ENCODE measurements around the gene TVP23A. TPM values are rescaled to one million over a fixed set of nuclear protein-coding genes. Genes with fewer than 3 reads are reported as not detected.

TVP23A gene
- total and polyA plus RNA-seq, 2 donors (not counting 1 experiment from before 2014, with no cell fraction given) = 0.37 to 3.2 TPM

DNA sequence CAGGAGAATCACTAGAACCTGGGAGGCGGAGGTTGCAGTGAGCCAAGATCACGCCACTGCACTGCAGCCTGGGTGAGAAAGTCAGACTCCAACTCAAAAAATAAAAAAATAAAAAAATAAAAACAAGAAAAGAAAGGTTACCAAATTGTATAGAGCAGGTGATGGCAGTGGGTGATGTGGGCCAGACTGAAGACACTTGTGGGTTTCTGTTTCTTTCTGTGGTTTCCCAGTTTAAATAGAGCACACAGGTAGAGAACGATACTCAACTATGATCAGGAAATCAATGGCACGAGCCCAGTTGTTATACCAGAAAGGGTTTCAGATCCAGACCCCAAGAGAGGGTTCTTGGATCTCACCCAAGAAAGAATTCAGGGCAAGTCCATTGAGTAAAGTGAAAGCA lies 42.3 kb downstream of the TVP23A start:
- Mint-ChIP-seq H3K4me3 (peak overlapping the region; percentile 32), H3K27ac (no peak overlapping the region), H3K4me1 (peaks cover 37% of the 10 kb centered on the region), H3K27me3 (no peaks in the 10 kb centered on the region), H3K9me3 (ENCODE audit: insufficient read depth) (no peaks in the 10 kb centered on the region)
- ATAC-seq (ENCODE audit: low read depth) (peak; percentile 37), DNase-seq (no peak)
- Histone ChIP-seq H2AFZ (ENCODE audit: insufficient read depth, low read depth, low read length, poor library complexity, severe bottlenecking) (no peak overlapping the region), H3K4me3 (ENCODE audit: control extremely low read depth in 1 of 5, extremely low read depth in 1 of 5, insufficient read depth in 1 of 5, low read depth in 2 of 5, low read length in 4 of 5) (no peak overlapping the region), H3K27me3 (replicated peaks in 1 of 4; ENCODE audit: control extremely low read depth in 1 of 4, control insufficient read depth in 3 of 4, insufficient read depth in 4 of 4, low read length in 3 of 4) (no peaks in the 10 kb centered on the region), H4K20me1 (ENCODE audit: control insufficient read depth, insufficient read depth, low read length, poor library complexity, severe bottlenecking) (no peaks in the 10 kb centered on the region), H3K9me3 (ENCODE audit: control extremely low read depth in 1 of 3, control insufficient read depth in 2 of 3, insufficient read depth in 1 of 3, low read length in 2 of 3) (no peaks in the 10 kb centered on the region), H3K36me3 (replicated peaks in 1 of 2; ENCODE audit: control extremely low read depth in 1 of 2, control insufficient read depth in 1 of 2, extremely low read depth in 1 of 2, insufficient read depth in 2 of 2, low read length in 1 of 2) (no peaks in the 10 kb centered on the region), H3K4me2 (replicated peaks; ENCODE audit: low read depth, low read length, poor library complexity, severe bottlenecking) (peak overlapping the region; percentile 30), H3K9ac (ENCODE audit: low read length) (no peak overlapping the region), H3K4me1 (ENCODE audit: control insufficient read depth in 2 of 2, insufficient read depth in 2 of 2, low read length in 2 of 2) (peaks cover 0 to 23% of the 10 kb centered on the region in 2 donors), H3K79me2 (ENCODE audit: control insufficient read depth, insufficient read depth, low read length) (no peaks in the 10 kb centered on the region), H3K27ac (ENCODE audit: low read length in 2 of 2) (no peak overlapping the region)
- intact Hi-C loops (cut with micrococcal nuclease) = no loop called here
- 33% methylated on average over 3 of the region's 4 CpGs for WGBS (ENCODE audit: insufficient coverage)
- POLR2A ChIA-PET = no interaction called here
- CTCF ChIA-PET = interaction anchor here (0.9 kb wide), 1 partner anchor 37 kb away, joined by 3 read pairs; no protein-coding TSS in a partner anchor
- no peak for TF ChIP-seq EZH2 (IDR thresholded peaks at IDR 0.05; ENCODE audit: borderline replicate concordance, insufficient read depth, low read depth, low read length, poor library complexity, severe bottlenecking)
- TF ChIP-seq, protein P1, sequence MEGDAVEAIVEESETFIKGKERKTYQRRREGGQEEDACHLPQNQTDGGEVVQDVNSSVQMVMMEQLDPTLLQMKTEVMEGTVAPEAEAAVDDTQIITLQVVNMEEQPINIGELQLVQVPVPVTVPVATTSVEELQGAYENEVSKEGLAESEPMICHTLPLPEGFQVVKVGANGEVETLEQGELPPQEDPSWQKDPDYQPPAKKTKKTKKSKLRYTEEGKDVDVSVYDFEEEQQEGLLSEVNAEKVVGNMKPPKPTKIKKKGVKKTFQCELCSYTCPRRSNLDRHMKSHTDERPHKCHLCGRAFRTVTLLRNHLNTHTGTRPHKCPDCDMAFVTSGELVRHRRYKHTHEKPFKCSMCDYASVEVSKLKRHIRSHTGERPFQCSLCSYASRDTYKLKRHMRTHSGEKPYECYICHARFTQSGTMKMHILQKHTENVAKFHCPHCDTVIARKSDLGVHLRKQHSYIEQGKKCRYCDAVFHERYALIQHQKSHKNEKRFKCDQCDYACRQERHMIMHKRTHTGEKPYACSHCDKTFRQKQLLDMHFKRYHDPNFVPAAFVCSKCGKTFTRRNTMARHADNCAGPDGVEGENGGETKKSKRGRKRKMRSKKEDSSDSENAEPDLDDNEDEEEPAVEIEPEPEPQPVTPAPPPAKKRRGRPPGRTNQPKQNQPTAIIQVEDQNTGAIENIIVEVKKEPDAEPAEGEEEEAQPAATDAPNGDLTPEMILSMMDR (IDR thresholded peaks at IDR 0.05) = no peak

DNA sequence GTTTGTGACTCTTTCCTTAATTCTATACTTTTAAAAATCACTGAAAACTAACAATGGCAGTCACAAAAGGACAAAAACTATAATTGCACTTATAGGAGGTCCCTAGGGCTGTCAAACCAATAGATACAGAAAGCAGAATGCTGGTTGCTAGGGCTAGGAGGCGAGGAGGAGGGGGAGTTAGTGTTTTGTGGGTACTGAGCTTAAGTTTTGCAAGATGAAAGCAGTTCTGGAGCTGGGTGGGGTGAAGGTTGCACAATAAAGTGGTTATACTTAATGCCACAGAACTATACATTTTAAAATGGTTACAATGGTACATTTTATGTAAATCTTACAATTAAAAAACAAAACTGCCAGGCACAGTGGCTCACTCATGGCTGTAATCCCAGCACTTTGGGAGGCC lies 47.7 kb downstream of the TVP23A start:
- ATAC-seq (ENCODE audit: low read depth) = no peak
- H3K4me1 ChIP-seq (ENCODE audit: control insufficient read depth in 2 of 2, insufficient read depth in 2 of 2, low read length in 2 of 2) = peaks cover 4 to 18% of the 10 kb centered on the region in 2 donors
- no peak overlapping the region for H3K4me2 ChIP-seq (replicated peaks; ENCODE audit: low read depth, low read length, poor library complexity, severe bottlenecking)
- WGBS (ENCODE audit: insufficient coverage) = 100% methylated on average over 1 of the region's 1 CpG
- TF ChIP-seq, protein P1 (IDR thresholded peaks at IDR 0.05) = no peak
- TF ChIP-seq EZH2 (IDR thresholded peaks at IDR 0.05; ENCODE audit: borderline replicate concordance, insufficient read depth, low read depth, low read length, poor library complexity, severe bottlenecking) = no peak
- H2AFZ ChIP-seq (ENCODE audit: insufficient read depth, low read depth, low read length, poor library complexity, severe bottlenecking) = no peak overlapping the region
- CTCF ChIA-PET = interaction anchor here (0.7 kb wide), 3 partner anchors 61 to 987 kb away, joined by 3 read pairs; no protein-coding TSS in a partner anchor
- Mint-ChIP-seq H3K4me1 (peaks cover 25% of the 10 kb centered on the region), H3K4me3 (no peak overlapping the region), H3K27me3 (no peaks in the 10 kb centered on the region), H3K9me3 (ENCODE audit: insufficient read depth) (no peaks in the 10 kb centered on the region), H3K27ac (no peak overlapping the region)
- H3K4me3 ChIP-seq (ENCODE audit: control extremely low read depth in 1 of 5, extremely low read depth in 1 of 5, insufficient read depth in 1 of 5, low read depth in 2 of 5, low read length in 4 of 5) = no peak overlapping the region
- no peaks in the 10 kb centered on the region for H3K9me3 ChIP-seq (ENCODE audit: control extremely low read depth in 1 of 3, control insufficient read depth in 2 of 3, insufficient read depth in 1 of 3, low read length in 2 of 3)
- no peak overlapping the region for H3K9ac ChIP-seq (ENCODE audit: low read length)
- H4K20me1 ChIP-seq (ENCODE audit: control insufficient read depth, insufficient read depth, low read length, poor library complexity, severe bottlenecking) = peaks cover under 1% of the 10 kb centered on the region
- no peak for DNase-seq
- intact Hi-C loops (cut with micrococcal nuclease) = loop anchor here (5.0 kb wide), 1 partner anchor 36 kb away; no protein-coding TSS in a partner anchor
- H3K79me2 ChIP-seq (ENCODE audit: control insufficient read depth, insufficient read depth, low read length) = no peaks in the 10 kb centered on the region
- no peak overlapping the region for H3K27ac ChIP-seq (ENCODE audit: low read length in 2 of 2)
- peaks cover 0 to 25% of the 10 kb centered on the region in 2 experiments for H3K36me3 ChIP-seq (replicated peaks in 1 of 2; ENCODE audit: control extremely low read depth in 1 of 2, control insufficient read depth in 1 of 2, extremely low read depth in 1 of 2, insufficient read depth in 2 of 2, low read length in 1 of 2)
- H3K27me3 ChIP-seq (replicated peaks in 1 of 4; ENCODE audit: control extremely low read depth in 1 of 4, control insufficient read depth in 3 of 4, insufficient read depth in 4 of 4, low read length in 3 of 4) = no peaks in the 10 kb centered on the region
- POLR2A ChIA-PET = interaction anchor here (0.6 kb wide), 1 partner anchor 107 kb away, joined by 3 read pairs; no protein-coding TSS in a partner anchor
